Stomach (tissue), 9 donors: ENCODE results near the gene DENND2C. TPM values are rescaled to one million over a fixed set of nuclear protein-coding genes. Genes with fewer than 3 reads are reported as not detected.
"Not testable (repeated sequence)": the region's sequence is repeated elsewhere in the genome, so short reads cannot be mapped to it uniquely, and the experiment has no call there.

ENCODE experiments used
- DNase-seq, 2 donors: peaks; one replicate each; pipeline versions ENCODE4 v3.0.0 to v3.0.0-alpha.2; 2013 to 2019
- H3K27ac ChIP-seq, 5 donors: fragments of 200-600 bp in 4 of 5; sonication (generic) in 4 of 5; one replicate each; pipeline ENCODE4 v1.5.1; 2013 to 2019; ENCODE audit warnings: mild to moderate bottlenecking in 1 of 5, moderate library complexity in 1 of 5
- H3K27me3 ChIP-seq, 3 donors: fragments of 200-600 bp; sonication (generic); one replicate each; pipeline ENCODE4 v1.5.1; 2017 to 2019; ENCODE audit warnings: mixed run types in 1 of 3
- H3K36me3 ChIP-seq, 4 donors: fragments of 200-600 bp; sonication (generic); 1 replicate in 3 of 4; 2 replicates in 1 of 4; pipeline ENCODE4 v1.5.1; 2016 to 2019
- H3K4me1 ChIP-seq, 4 donors: fragments of 200-600 bp; sonication (generic); one replicate each; pipeline ENCODE4 v1.5.1; 2016 to 2019
- H3K4me3 ChIP-seq, 4 donors: fragments of 200-600 bp; sonication (generic) in 3 of 4; one replicate each; pipeline ENCODE4 v1.5.1; 2016 to 2019; ENCODE audit warnings: mild to moderate bottlenecking in 1 of 4
- H3K9me3 ChIP-seq, 4 donors: fragments of 200-600 bp; sonication (generic); one replicate each; pipeline ENCODE4 v1.5.1; 2016 to 2019
- CTCF ChIP-seq, 7 experiments: fragments of 450-650 bp in 4 of 7; fragments of 200-600 bp in 3 of 7; sonication (generic) in 3 of 7; IDR thresholded peaks; one replicate each; pipeline ENCODE4 v1.5.1; 2016 to 2019; ENCODE audit warnings: antibody characterized with exemption in 7 of 7, control low read depth in 2 of 7, mild to moderate bottlenecking in 1 of 7
- EP300 ChIP-seq: sonication (generic); formaldehyde crosslinking; IDR thresholded peaks from one replicate; pipeline ENCODE4 v1.6.1; 2017; ENCODE audit warnings: antibody characterized with exemption
- POLR2A ChIP-seq, 4 donors: fragments of 450-650 bp; IDR thresholded peaks; one replicate each; pipeline ENCODE4 v1.6.1; 2016; ENCODE audit warnings: antibody characterized with exemption in 4 of 4, control low read depth in 2 of 4, mild to moderate bottlenecking in 1 of 4, moderate library complexity in 1 of 4
- POLR2AphosphoS5 ChIP-seq, 3 donors: sonication (generic); formaldehyde crosslinking; IDR thresholded peaks; one replicate each; pipeline ENCODE4 v1.6.1; 2016; ENCODE audit warnings: antibody characterized with exemption in 3 of 3
- WGBS, 5 donors: extraction: QIAGEN DNeasy Blood & Tissue Kit in 3 of 5; methylation state at CpG; one replicate each; pipeline versions ENCODE4 v1.1.5 to v1.1.7; 2013 to 2018; 5-methylcytosine and 5-hydroxymethylcytosine counted together
- intact Hi-C: fragments of 100-400 bp; cut with DNase I; formaldehyde crosslinking; loops from one replicate; pipeline ENCODE4 v1.15.1; 2023; ENCODE audit warnings: low total_unique reads
- polyA plus RNA-seq, 3 donors: library from polyadenylated mRNA; stranded (reverse); fragments of 200-250 nt; gene quantifications; one replicate each; pipeline ENCODE4 v1.2.3, GENCODE V29; 2013
- total RNA-seq, 5 donors: library from RNA; depleted of rRNA; stranded (reverse); fragments of >200 nt; gene quantifications; one replicate each; pipeline versions ENCODE4 v1.1.0 to v1.2.3, GENCODE V29; 2014 to 2016
- donor health status: healthy with polysubstance abuse.
- donor health status: Bipolar disorder and iron deficiency.
- donor health status: healthy.

Gene DENND2C
- total and polyA plus RNA-seq, 8 donors: 0.89 to 7.3 (median 2.7) TPM

- intact Hi-C loops: no loop called here
- TF ChIP-seq CTCF (IDR thresholded peaks at IDR 0.05): no peak
- TF ChIP-seq EP300: peak; percentile 67
- TF ChIP-seq POLR2A (IDR thresholded peaks at IDR 0.05): peak in 2 of 4 donors; percentile 78 to 96
- peak; percentile 96 to 98 (median 98) for TF ChIP-seq POLR2AphosphoS5 (IDR thresholded peaks at IDR 0.05)
- Histone ChIP-seq H3K36me3 (peaks cover 0 to 35% (median 32%) of the 10 kb centered on the region in 4 donors), H3K4me3 (peak within 1 kb of the TSS; percentile 49 to 65 (median 57)), H3K27me3 (no peaks in the 10 kb centered on the region), H3K27ac (peak within 1 kb of the TSS; percentile 85 to 97 (median 88)), H3K4me1 (peaks cover 19 to 48% (median 36%) of the 10 kb centered on the region in 4 donors), H3K9me3 (no peaks in the 10 kb centered on the region)
- DNase-seq: peak; percentile 98 to 100
- 5 to 10% (median 6%) methylated on average over 34 to 40 of the region's 40 CpGs for WGBS, 5 donors
These were observed 88.2 kb downstream of the DENND2C start, which contains the start of gene BCAS2 for GRCh38 chr1:114581335-114582287. TSS of gene BCAS2 (minus strand) at chr1:114581615. CDS start at chr1:114581591, 24 bp downstream.

- peaks cover 40 to 100% (median 98%) of the 10 kb centered on the region in 4 donors for H3K36me3 ChIP-seq
- no peak overlapping the region for H3K27ac ChIP-seq
- no peaks in the 10 kb centered on the region for H3K27me3 ChIP-seq
- no peak overlapping the region for H3K4me3 ChIP-seq
- no peak for DNase-seq
- WGBS, 5 donors: 90 to 98% (median 96%) methylated on average over 2 of the region's 2 CpGs
- intact Hi-C loops: no loop called here
- no peak for TF ChIP-seq EP300
- TF ChIP-seq POLR2AphosphoS5 (IDR thresholded peaks at IDR 0.05): no peak
- TF ChIP-seq POLR2A (IDR thresholded peaks at IDR 0.05): no peak
- no peak for TF ChIP-seq CTCF (IDR thresholded peaks at IDR 0.05)
- H3K9me3 ChIP-seq: no peaks in the 10 kb centered on the region
- H3K4me1 ChIP-seq: peaks cover under 1 to 22% (median 11%) of the 10 kb centered on the region in 4 donors
These were observed 95.5 kb downstream of the DENND2C start for GRCh38 chr1:114574365-114574764.

DNA sequence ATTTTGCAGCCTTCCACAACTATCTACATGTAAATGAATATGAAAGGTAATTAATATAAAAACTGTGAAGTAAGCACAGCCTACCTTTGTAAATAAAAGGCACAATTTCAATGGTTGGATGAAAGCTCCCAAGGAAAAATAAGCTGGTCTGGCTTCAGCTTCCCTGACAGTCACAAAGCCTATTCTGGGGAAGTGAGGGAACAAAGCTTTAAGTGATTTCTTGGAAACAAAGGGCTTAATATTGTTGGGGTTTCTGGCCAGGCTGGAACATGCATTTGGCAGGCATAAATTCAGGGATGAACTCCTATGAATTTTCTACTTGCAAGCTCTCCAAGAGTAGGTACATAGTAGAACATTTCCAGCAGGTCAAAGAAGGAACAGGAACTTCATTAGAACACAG is 105.7 kb downstream of the DENND2C start:
- Histone ChIP-seq H3K4me3 (no peak overlapping the region), H3K4me1 (no peaks in the 10 kb centered on the region), H3K27ac (no peak overlapping the region), H3K36me3 (peaks cover 16 to 51% (median 47%) of the 10 kb centered on the region in 4 donors), H3K27me3 (no peaks in the 10 kb centered on the region), H3K9me3 (no peaks in the 10 kb centered on the region)
- intact Hi-C loops: no loop called here
- DNase-seq: no peak
- TF ChIP-seq CTCF (IDR thresholded peaks at IDR 0.05): no peak

GRCh38 chr1:114562978-114563510 is 106.8 kb downstream of the DENND2C start:
- intact Hi-C loops: not testable (repeated sequence)

More at GRCh38 chr1:114562978-114563510, 106.8 kb downstream of the DENND2C start:
- peaks cover 8 to 40% (median 36%) of the 10 kb centered on the region in 4 donors for H3K36me3 ChIP-seq
- H3K27me3 ChIP-seq, H3K4me3 ChIP-seq, H3K4me1 ChIP-seq, H3K27ac ChIP-seq, DNase-seq, H3K9me3 ChIP-seq: not testable (repeated sequence)
- WGBS, 5 donors: 86 to 95% (median 89%) methylated on average over 3 of the region's 3 CpGs
